Small intestine (tissue), 4 donors: Measurements from ENCODE around the gene SPTBN5. TPM values are rescaled to one million over a fixed set of nuclear protein-coding genes. Genes with fewer than 3 reads are reported as not detected.

Experiments
- polyA plus RNA-seq, 4 donors: library from polyadenylated mRNA; stranded (reverse) in 3 of 4; unstranded in 1 of 4; fragments of 200-250 nt in 3 of 4; fragments of 120-200 nt in 1 of 4; gene quantifications; one replicate each; pipeline versions ENCODE4 v1.2.1 to v1.2.3, GENCODE V29; 2013
- donor health status: healthy with polysubstance abuse.
- donor health status: Bipolar disorder and iron deficiency.
- donor health status: healthy.

Gene SPTBN5
- polyA plus RNA-seq, 4 donors: 0.45 to 1.6 (median 0.57) TPM

Other genes with a start within 250 kb of the SPTBN5 start
- 10 to 100 TPM in 1 of 4 donors, 1 to 10 TPM in 3; 1.4 to 21.0 (median 3.7) TPM for gene MGA, start 233.6 kb downstream of the SPTBN5 start, polyA plus RNA-seq
- gene MAPKBP1, start 119.6 kb downstream of the SPTBN5 start, polyA plus RNA-seq: 10 to 100 TPM in 3 of 4 donors, 1 to 10 TPM in 1; 8.3 to 30.2 (median 23.6) TPM
- 10 to 100 TPM in 2 of 4 donors, 1 to 10 TPM in 2; 6.8 to 11.4 (median 8.8) TPM for gene JMJD7, start 66.0 kb downstream of the SPTBN5 start, polyA plus RNA-seq
- gene PLA2G4B, start 55.2 kb downstream of the SPTBN5 start, polyA plus RNA-seq: 10 to 100 TPM in 2 of 4 donors, 1 to 10 TPM in 2; 4.6 to 13.0 (median 10.2) TPM
- 10 to 100 TPM in 2 of 4 donors, 1 to 10 TPM in 2; 9.4 to 14.1 (median 11.5) TPM for gene EHD4, start 78.5 kb upstream of the SPTBN5 start, polyA plus RNA-seq
- gene PLA2G4E, start 127.0 kb upstream of the SPTBN5 start, polyA plus RNA-seq: under 1 TPM in 2 of 4 donors, not detected in 2; 0.13 to 0.80 TPM
- gene PLA2G4D, start 200.5 kb upstream of the SPTBN5 start, polyA plus RNA-seq: under 1 TPM in 3 of 4 donors, not detected in 1; 0.18 to 0.22 (median 0.18) TPM